NCI-H1417 treated with DMSO at 0.1 percent for 48 hours (cell line): ENCODE measurements around the gene KCNN4.

Experiments used
- DNase-seq: peaks from one replicate; lab custom pipeline; 2025; lab: John Stamatoyannopoulos, UW

The KCNN4 gene

GRCh38 chr19:43748205-43748594 is 32.6 kb downstream of the KCNN4 start:
- no peak for DNase-seq

- no peak for DNase-seq
Measured at GRCh38 chr19:43747557-43748204, 33.1 kb downstream of the KCNN4 start.

DNA sequence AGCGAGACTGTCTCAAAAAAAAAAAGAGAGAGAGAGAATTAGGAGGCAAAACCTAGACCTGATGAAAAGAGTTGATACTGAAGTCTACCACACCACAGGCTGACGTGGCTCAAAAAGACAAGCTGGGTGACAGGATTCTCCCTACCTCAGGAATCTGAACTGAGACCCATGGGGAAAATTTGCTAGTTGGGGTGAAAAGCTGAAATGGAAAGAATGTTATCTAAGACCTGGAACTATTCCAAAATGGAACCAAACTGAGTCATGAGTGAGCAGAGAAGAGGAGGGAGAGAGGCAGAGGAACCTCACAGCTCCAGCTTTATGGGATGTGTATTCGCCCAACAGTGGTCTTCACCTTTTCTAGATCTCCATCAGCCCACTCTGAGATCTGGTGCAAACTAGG is 37.7 kb downstream of the KCNN4 start:
- DNase-seq, result no peak

DNA sequence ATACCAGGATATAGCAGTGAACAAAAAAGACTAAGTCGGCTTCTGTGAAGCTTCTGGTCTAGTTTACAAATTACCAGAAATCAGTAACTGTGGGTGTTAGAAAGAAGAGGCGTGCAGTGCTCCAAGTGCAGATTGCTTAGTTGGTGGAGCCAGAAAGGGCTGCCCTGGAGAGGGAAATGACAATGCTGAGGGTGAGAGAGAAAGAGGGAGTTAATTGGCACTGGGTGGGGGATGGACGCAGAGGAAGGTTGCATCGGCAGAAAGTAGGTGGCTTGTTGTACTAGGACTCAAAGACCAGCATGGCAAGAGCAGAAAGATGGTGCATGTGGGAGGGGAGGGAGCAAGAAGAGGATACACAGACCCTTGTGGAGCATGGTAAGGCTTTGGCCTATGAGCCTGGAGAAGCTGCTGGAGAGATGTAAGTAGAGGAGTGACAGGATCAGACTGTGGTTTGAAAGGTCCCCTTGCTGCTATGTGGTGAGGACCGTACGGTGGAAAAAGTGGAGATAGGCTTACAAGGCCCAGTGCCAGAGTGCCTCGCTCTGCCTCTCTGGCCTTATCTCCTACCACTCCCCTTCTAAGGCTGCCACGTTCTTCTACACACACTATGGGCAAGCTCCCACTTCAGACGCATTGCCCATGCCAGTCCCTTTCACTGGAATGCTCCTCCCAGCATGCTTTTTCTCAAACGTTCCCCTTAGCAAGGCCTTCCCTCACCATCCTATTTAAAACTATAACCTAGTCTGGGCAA is 39.5 kb downstream of the KCNN4 start:
- DNase-seq, result no peak

DNA sequence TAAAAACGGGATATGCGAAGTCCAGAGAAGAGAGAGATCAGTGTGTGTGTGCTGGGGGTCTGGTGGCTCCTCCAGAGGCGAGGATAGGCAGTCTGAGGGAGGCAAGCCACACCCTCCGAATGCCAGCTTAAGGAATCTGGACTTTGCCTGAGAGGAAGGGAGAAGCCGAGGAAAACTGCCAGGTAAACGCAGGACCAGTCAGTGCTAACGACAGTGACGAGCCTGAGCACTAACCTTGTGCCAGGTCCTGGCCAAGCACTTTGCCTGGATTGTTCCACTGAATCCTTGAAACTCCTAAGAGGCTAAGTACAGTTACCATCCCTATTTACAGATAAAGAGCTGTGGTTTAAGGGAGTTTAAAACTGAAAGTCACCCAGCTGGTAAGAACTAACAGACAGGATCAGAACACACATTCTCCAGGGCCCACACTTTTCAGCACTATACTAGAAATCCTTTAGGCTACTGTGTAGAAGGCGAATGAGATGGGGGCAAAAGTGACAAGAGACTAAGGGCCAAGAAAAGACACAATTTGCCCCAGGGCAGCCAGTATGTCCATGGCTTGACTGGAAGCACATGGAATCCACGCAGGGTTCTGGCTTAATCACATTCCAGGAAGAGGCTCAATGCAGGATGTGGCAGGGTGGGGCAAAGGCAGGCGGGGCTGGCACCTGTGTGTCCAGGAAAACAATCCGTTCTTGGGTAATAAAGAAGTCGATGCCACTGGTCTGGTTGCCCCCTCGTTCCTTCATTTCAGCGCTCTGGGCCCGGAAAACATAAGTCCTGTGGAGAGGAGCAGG is 41.1 kb downstream of the KCNN4 start:
- no peak for DNase-seq

DNA sequence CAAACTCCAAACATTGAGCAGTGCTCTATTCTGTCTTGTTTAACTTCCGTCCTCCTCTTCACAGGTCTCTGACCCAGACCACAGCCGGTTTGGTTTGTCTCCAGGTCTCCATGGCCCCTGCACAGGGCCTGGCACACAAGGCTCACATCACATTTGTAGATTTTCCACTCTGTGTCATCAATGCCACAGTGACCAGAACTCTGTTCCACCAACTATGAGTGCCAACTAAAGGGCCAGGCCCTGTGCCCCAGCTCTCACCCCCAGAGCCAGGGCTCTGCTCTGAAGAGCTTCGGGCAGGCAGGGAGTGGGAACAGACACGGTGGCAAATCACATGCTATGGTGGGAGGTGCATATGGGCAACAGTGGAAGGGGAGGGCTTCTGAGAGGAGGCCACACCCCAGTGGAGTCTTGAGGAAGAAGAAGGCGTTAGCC is 42.0 kb downstream of the KCNN4 start:
- DNase-seq, result no peak

- no peak for DNase-seq
Measured at GRCh38 chr19:43735957-43736356, 44.8 kb downstream of the KCNN4 start.

DNA sequence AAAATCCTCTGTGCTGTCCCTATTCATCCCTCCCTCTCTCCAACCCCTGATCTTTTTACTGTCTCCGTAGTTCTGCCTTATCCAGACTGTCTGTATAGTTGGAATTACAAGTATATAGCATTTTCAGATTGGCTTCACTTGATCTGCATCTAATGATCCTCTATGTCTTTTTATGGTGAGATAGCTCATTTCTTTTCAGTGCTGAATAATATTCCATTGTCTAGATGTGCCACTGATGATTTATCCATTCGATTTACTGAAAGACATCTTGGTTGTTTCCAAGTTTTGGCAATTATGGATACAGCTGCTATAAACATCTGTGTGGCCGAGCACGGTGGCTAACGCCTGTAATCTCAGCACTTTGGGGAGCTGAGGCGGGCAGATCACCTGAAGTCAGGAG is 45.8 kb downstream of the KCNN4 start:
- no peak for DNase-seq

DNA sequence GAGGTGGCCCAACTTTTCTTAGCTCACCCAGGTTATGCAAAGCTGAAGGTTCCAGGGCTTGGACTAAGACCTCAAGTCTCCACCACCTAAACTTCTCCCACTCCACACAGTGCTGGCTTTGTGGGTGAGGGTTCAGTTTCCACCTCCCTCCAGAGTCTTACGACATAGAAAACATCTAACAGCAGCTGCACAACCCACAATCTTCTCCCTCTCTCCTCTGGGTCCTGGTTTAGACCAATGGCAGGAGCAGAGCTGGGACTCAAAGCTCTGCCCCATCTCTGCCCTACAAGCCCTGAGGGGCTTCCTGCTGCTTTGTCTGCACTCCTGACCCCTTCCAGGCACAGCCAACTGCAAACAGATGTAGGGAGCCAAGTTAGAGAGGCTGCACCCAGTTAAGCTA is 48.9 kb downstream of the KCNN4 start:
- DNase-seq, result no peak

DNA sequence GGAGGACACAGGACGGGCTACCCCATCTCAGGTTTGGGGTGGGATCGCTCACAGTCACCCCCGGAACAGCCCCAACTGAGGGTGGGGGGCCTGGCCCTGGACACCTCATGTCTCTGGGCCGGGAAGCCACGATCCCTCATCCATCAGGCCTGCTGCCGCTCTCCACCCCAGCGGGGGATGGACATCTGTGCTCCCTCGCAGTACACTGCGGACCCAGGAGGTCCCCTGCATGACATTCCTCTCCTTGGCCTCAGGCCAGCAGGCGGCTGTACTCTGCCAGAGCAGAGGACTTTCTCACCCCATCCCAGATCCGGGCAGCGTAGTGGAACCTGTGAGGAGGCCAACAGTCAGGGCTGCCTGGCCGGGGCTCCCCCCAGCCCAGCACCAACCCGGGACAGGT is 49.4 kb downstream of the KCNN4 start:
- DNase-seq, result no peak

- DNase-seq, result no peak
Measured at GRCh38 chr19:43729919-43730318, 50.9 kb downstream of the KCNN4 start.

DNA sequence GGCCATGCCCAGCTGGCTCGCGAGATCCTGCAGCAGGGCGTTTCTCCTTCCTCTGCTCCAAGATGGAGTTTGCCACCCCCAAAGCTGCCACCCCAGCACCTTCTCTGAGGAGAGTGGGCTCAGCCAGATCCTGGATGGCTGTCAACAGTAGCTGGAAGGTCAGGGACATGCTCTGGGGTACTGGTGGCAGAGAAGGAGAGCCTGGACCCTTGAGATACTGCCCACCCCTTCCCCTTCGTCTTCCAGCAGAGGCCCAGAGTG is 53.2 kb downstream of the KCNN4 start:
- DNase-seq, result no peak

DNA sequence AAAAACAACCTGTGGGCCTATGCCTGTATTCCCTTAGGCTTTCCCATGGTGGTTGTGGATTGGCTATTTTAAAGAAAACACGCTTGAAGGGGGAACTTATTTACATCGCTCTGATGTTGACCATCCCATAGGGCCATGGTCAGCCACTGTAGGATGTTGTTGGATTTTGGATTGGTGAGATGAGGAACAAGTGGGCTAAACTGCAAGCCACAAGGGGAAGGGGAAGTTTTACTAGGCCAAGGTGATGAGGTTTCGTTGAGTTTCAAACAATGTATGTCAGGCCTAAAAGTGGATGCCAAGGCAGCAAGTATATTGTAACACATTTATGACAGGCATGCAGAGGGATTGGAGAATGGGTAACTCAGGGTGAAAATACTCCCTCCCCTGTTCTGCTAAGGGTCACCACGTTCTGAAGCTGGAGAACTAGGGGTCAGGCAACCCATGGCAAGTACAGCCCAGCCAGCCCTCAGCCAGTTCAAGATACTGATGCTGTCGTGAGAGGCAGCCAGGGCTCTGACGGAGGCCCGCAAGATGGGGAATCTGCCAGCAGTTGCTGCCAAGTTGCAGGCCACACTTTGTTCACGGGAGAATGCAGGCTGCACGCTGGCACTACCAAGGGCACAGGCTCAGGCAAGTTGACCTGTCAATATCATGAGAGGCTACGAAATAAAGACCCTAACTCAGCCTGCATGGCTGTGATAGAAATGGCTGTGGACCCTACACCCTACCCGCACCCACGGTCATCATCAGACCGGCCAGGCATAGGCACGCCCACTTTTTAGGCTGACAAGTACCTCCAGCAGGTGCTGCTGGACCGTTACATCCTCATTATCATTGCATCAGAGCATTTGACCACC is 53.8 kb downstream of the KCNN4 start:
- no peak for DNase-seq

DNA sequence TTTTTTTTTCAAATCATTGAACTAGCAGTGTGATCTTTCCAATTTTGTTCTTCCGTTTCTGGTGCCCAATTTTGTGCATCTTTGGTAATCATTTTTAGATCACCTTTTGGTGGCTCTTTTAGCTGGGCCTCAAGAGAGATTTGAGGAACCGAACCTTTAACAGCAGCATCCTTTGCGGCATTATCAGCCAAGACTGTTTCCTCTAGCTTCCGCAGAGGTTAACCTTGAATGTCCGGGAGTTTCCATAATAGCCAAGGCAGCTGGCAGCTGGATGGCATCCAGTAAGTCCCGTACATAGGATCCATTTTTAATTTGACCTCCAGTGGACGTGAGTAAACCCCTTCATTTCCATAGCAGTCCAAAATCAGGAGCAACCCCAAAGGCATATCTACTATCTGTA is 55.3 kb downstream of the KCNN4 start:
- DNase-seq, result no peak

DNA sequence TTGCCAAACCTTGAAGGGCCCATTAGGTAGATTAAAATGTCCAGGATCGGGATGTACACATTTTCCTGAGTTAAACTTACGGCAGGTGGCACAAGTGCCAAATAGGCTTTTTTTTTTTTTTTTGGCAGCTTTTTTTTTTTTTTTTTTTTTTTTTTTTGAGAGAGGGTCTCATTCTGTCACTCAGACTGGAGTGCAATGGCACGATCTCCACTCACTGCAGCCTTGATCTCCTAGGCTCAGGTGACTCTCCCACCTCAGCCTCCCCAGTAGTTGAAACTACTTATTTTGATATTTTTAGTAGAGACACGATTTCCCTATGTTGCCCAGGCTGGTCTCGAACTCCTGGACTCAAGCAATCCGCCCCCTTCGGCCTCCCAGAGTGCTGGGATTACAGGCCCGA is 55.9 kb downstream of the KCNN4 start:
- no peak for DNase-seq

DNA sequence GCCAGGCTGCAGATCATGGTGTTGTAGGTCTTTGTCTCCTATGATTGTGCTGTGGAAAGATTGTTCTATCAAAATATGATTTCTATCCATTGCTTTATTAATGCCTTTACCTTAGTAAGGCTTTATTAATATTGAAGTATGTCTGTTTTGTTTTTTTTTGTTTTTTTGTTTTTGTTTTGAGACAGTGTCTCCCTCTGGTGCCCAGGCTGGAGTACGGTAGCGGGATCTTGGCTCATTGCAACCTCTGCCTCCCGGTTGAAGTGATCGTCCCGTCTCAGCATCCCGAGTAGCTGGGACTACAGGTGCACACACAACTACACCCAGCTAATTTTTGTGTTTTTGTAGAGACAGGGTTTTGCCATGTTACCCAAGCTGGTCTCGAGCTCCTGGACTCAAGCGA is 57.2 kb downstream of the KCNN4 start:
- no peak for DNase-seq

DNA sequence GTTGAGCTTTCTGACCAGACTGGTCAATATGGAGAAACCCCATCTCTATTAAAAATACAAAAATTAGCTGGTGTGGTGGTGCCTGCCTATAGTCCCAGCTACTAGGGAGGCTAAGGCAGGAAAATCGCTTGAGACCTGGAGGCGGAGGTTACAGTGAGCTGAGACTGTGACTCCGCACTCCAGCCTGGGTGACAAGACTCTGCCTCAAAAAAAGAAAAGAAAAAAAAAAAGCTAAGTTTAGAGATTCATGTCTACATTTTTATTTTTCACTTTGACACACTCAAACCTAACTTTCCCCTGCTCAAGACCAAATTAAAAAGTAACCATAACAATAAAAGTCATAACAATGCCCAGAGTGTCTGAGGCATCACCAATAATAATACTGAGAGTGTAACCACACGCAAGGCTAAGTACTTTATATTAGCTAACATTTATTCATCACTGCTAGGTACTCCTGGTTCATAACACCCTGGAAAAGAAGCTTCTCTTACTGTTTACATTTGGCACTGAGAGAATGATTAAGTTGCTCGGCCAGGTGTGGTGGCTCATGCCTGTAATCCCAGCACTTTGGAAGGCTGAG is 59.2 kb downstream of the KCNN4 start:
- DNase-seq, result no peak

GRCh38 chr19:43720936-43721335 is 59.8 kb downstream of the KCNN4 start:
- DNase-seq, result no peak

DNA sequence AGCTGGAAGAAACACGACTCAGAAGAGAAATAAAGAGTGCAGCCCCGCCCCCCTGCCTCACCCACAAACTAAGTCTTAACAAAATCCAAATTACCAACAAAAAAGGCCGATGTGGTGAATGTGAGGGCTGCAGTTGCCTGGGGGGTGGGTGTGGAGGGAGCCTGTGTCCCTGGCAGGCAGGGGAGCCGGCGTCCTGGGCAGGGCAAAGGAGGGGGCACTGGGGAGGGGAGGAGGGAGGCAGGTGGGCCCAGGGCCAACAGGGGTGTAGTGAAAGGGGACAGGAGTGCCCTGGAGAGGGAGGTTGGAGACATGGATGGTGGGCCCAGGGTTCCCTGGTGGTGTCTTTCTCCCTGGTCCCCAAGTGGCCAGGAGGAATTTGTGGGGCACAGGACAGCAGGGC is 60.9 kb downstream of the KCNN4 start:
- no peak for DNase-seq

GRCh38 chr19:43719378-43719868 is 61.4 kb downstream of the KCNN4 start:
- DNase-seq, result no peak

DNA sequence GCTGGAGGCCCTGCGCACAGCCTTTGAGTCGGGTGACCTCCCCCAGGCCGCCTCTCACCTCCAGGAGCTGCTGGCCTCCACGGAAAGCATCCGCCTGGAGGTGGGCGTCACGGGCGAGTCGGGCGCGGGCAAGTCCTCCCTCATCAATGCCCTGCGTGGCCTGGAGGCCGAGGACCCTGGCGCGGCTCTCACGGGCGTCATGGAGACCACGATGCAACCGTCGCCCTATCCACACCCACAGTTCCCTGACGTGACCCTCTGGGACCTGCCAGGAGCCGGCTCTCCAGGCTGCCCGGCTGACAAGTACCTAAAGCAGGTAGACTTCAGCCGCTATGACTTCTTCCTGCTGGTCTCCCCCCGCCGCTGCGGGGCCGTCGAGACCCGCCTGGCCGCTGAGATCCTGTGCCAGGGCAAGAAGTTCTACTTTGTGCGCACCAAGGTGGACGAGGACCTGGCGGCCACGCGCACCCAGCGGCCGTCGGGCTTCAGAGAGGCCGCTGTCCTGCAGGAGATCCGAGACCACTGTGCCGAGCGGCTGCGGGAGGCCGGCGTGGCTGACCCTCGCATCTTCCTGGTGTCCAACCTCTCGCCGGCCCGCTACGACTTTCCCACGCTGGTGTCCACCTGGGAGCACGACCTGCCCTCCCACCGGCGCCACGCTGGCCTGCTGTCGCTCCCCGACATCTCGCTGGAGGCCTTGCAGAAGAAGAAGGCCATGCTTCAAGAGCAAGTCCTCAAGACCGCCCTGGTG is 62.0 kb downstream of the KCNN4 start:
- no peak for DNase-seq
